NCI-H1048 (cell line): ENCODE data around the gene RCVRN.

Source experiments
- DNase-seq: peaks from one replicate; lab custom pipeline; 2025; lab: John Stamatoyannopoulos, UW

Gene RCVRN

GRCh38 chr17:9905078-9905415, at the start of gene RCVRN:
Gene RCVRN (minus strand): TSS chr17:9905271. CDS start chr17:9905180, 91 bp downstream.
- no peak for DNase-seq

DNA sequence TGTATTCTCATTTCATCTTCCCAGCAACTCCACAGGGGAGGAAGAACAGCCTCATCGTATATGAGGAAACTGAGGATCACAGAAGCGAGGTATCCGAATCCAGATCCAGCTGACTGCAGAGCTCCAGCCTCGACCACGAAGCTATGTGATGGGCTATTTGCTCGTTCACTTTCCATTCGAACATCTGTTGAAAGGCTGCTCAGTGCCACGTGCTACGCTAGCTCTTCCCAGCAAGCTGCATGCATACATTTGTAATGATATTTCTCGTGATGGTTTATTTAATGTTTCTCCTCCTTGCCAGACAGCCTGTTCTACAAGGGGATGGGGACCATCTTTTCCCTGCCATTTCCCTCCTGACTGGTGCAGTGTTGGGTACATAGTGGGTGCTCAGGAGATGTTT, 48.4 kb upstream of the RCVRN start:
- no peak for DNase-seq

DNA sequence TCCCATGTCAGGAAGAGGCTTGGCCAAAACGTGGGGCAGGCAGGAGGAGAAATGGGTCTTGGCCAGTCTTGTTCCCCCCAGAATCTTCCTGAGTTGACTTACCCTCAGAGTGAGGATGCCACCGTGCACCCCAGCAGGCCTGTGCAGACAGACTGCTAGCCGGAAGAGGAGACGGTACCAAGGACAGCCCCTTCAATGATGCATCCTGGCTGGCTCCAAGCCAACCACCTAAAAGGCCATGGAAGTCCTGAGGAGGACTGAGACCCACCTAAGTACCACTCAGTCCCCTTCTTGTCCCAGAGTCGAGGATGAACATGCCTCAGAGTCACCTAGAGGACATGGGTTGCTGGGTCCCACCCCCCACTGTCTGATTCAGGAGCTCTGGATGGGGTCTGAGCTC, 46.7 kb upstream of the RCVRN start:
- no peak for DNase-seq

DNA sequence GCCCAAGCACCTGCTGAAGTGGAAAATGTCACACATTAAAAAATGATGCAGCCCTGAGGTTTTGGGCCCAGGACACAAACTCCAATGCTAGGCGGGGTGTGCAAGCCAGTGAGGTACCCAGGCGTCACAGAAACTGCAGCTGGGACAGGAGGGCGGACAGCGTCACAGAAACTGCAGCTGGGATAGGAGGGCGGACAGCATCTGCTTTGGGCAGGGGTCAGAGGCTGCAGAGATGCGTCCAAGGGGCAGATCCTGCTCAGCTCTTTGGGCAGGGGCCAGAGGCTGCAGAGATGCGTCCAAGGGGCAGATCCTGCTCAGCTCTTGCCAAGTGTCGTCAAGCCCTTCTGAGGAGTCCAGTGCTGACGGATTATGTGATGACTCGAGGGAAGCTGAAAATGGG, 43.9 kb upstream of the RCVRN start:
- no peak for DNase-seq

DNA sequence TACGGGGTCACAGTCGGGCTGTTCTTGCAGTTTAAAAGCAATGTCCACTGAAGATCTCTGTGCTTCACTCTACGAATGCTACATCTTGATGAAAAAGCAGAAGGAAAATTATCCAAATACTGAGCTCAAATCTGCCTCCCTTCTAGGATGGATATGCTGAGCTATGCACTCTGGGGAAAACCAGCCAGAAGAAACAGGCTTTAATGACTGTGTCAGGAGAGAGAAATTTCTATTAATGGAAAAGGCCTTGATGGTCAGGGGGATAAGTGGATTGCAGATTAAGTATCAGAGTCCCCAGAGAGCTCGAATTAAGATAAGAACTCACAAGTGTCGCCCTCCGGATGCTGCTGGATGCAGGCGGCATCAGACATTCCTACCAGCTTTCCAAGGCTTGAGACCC, 39.6 kb upstream of the RCVRN start:
- no peak for DNase-seq

DNA sequence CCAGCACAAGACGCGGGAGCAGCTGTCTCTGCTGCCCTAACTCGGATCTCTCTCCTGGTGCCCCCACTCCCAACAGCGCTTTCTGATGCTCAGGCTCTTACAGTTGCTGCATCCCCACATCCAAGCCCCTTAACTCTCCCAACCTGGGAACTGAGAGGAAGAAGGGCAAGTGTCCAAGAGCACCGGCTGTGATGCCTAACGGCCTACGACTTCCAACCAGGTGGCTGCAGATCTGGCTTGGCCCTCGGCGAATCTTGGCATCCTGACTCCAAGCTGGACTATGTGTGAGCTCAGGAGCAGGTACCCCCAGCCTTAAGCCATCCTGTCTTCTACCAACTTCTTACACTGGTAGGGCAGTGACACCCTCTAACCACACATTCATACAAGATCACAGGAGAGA, 38.3 kb upstream of the RCVRN start:
- no peak for DNase-seq

DNA sequence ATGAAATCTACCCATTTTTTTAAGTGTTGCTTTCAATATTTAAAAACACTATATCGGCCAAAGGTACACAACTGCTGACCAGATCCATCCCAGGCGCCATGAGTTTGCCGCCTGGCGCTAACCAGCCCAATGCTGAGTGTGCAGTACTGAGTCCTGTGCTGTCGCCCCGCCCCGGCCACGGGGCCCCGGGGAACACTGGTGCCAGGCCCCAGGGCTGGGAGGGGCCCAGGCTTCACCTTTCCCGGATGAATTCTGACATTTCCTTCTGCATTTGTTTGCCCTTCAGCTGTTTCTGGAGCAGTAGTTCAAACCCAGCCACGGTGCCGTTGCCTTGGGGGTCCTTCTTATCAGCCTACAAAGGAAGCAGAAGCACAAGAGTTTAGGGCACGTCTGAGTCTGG, 37.8 kb upstream of the RCVRN start:
- DNase-seq: no peak

- no peak for DNase-seq
Observed at GRCh38 chr17:9941305-9941704, 36.2 kb upstream of the RCVRN start.

DNA sequence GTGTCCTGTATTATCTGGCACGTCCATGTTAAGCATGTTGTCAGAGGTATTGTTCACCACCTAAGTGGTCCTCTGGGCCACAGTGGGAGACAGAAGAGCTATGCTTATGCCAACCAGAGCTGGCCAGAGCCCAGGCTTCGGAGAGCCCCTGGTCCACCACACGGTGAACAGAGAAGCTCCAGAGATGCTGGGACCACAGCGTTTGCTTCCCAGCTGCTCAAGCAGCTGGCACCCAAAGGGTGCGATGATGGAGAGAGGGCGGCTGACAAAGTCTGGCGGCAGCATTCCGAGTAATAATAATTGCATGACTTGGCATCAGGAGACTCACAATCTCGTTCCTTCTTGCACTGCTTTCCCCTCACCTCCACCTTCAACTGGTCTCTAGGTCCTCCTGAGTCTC, 35.8 kb upstream of the RCVRN start:
- DNase-seq: no peak

DNA sequence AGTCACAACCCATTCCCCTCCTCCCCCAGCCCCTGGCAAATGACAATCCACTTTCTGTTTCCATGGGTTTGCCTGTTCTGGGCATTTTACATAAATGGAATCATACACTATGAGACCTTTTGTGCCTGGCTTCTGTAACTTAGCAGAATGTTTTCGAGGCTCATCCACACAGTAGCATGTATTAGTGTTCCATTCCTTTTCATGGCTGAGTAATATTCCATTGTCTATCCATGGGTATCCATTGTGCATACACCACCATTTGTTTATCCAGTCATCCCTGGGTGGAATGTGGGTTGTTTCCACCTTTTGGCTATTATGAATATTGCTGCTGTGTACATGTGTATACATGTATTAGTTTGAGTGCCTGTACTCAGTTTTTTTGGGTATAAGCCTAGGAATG, 33.7 kb upstream of the RCVRN start:
- no peak for DNase-seq

GRCh38 chr17:9937901-9938300, 32.8 kb upstream of the RCVRN start:
- DNase-seq: no peak

DNA sequence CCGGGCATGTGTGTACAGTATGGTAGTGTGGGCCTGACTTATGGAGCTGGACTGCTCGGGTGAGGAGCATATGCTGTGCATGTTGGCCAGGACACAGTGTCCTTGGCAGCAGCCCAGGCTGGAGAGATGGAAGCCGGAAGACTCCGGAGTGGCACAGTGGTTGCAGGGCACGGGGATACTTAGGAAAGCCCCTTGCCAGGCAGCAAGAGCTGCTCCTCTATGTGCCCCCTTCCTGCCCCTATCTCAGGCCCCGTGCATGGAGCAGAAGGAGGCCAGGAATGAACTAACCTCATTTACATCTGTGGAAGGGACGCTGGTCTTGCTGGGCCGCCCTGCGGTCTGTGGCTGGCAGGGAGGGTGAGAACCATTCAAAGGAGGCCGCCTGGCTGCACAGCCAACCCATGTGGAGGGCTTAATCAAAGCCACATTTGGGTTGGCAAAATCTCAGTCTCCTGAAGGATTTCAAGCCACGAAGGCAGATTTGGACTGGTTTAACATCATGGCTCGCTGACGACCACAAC, 32.2 kb upstream of the RCVRN start:
- DNase-seq: no peak

DNA sequence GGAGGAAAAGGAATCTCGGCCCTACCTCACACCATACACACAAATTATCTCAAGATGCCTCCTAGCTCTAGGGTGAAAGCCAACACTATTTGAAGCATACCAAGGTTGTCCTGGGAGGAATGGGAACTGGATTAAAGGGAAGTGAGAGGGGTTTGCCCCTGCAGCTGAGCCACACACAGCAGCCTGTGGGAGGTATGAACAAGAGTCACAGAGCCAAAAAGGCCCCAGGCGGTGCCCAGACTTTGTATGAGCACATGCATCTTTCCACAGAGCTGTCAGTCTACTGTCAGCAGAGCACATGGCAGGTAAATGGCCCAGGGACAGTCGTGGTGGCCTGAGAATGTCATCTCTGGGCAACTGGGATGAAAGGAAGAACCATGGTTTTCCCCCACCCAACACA, 31.0 kb upstream of the RCVRN start:
- DNase-seq: no peak

GRCh38 chr17:9935408-9935807, 30.3 kb upstream of the RCVRN start:
- no peak for DNase-seq

DNA sequence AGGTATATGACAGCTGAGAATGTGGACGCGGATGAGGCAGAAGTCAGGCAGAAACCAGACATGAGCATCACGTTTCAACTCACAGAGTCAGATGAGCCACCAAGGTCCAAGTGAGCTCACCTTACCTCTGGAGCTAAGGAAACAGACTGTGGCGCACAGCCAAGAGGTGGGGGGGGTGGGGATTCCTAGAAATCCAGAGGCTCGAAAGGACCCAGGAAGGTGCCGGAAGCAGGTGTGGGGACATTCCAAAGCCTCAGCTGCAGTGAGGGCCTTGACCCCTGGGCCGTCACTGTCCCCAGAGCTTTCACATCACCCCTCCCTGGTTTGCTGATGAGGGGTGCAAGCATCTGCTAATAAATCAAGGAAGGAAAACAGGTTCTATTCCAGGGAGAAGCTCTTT, 29.3 kb upstream of the RCVRN start:
- no peak for DNase-seq

GRCh38 chr17:9932491-9932890, 27.4 kb upstream of the RCVRN start:
- no peak for DNase-seq

- no peak for DNase-seq
Observed at GRCh38 chr17:9931144-9931741, 26.2 kb upstream of the RCVRN start.

DNA sequence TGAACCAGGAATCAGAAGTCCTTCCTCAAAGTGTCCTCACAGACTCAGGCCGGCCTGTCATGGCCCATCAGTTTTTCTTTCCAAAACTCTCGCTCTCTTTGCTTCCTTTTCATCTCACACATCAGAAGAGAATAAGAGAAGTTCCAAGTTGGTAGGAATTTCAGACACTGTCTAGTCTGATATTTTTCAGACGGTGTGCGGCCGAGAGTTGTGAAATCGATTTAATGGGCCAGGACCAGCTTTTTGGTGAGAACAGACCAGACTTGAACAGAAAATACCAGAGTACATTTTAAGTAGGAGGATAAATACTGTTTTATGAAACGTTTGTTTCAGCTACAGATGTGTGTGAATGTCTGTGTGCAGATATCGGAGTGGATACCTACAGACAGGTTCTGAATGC, 24.8 kb upstream of the RCVRN start:
- DNase-seq: no peak

DNA sequence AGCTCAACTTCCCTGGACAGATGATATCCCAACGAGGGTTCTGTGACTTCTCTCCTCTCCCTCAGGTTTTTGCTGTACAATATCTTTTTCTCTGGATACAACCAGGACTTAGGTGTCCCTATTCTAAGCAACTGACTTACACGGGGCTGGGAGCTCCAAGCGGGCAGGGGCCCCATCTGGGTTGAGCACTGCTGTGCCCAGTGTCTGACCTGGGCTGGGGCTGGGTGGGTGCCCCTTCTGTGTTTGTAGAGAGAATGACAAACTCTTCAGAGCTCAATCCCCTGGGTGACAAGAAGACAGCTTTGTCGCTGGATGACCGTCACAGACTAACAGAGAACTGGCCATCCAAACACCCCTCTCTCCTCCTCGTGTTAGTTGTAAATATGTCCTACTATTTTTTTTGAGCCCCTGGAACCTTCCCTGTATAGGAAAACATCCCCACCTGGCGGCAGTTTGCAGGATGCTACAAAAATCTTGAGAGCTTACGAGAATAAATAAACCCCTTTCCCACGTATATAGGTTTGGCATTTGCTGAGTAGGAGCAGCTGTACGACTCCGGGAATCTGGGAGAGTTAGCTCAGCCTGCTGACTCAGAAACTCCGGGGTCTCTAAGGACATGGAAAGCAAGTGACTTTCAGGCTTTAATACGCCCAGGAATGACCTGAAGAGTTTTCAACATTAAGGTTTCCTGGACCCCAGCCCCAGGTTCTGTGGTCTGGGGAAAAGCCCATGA, 23.7 kb upstream of the RCVRN start:
- DNase-seq: no peak

DNA sequence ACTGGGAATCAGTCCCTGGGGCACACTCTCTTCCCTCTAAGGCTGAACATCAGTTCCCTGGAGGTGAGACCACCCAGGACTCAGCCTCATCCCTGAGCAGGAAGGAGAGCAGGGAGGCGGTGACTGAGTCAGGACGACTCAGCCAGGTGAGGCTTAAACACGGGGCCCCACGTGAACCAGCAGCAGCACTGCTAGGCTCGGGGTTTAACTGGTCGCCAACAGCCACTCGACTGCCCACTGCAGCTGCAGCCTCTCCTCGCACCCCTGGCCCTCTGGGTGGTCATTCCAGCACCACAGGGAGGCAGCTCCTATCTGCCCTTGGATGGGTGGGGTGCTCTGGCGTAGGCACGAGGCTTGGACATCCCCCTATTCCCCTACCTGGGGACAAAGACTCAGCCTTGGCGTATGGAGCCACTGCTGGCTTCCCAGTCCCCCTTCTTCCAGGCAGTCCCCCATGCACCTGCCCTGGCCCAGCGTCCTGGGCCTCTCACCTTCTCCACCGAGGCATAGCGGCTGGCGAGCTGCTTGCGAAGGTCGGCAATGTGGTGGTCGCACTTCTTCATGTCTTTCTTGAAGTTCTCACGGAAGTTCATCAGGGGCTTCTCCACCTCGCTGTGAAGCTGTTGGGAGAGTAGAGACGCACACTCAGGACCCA, 21.2 kb upstream of the RCVRN start:
- no peak for DNase-seq

- DNase-seq: no peak
Observed at GRCh38 chr17:9925457-9925856, 20.4 kb upstream of the RCVRN start.

DNA sequence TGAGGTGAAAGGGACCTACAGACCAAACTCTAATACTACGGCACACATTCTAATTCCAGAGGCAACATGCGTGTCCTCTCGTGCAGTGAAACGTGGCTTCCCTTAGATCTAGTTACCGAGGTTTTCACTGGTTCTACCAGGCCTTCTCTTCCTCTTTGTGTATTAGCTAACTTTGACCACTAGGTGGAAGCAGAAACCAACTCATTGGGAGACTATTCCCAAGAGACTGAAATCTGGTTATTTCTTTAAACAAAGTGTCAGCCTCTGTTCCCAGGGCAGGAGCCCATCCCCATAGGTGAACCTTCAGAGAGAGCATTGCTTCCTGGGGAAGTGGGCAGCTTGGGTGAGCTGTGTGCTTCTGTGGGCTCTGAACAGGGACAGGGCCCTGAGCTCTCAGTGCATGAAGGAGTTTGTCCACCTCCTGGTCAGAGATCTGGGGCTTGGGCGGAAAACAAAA, 19.7 kb upstream of the RCVRN start:
- DNase-seq: peak; percentile 49
